UCSD-AML1 (cell line): ENCODE data around the gene RBM43.
A peak's percentile ranks its signal among the peaks of the same experiment; 100 is the strongest.
"Not testable (repeated sequence)": the region's sequence is repeated elsewhere in the genome, so short reads cannot be mapped to it uniquely, and the experiment has no call there.

Experiments
- DNase-seq: peaks from one replicate; lab custom pipeline; 2025; ENCODE audit not compliant: unreplicated experiment; lab: John Stamatoyannopoulos, UW

The RBM43 gene

GRCh38 chr2:151261231-151261976 is at the start of gene RBM43:
RBM43 (minus strand) TSS chr2:151261863; CDS start chr2:151261727, 136 bp downstream.
- peak; percentile 86 for DNase-seq

GRCh38 chr2:151310313-151310712 is 48.6 kb upstream of the RBM43 start:
- not testable (repeated sequence) for DNase-seq

DNA sequence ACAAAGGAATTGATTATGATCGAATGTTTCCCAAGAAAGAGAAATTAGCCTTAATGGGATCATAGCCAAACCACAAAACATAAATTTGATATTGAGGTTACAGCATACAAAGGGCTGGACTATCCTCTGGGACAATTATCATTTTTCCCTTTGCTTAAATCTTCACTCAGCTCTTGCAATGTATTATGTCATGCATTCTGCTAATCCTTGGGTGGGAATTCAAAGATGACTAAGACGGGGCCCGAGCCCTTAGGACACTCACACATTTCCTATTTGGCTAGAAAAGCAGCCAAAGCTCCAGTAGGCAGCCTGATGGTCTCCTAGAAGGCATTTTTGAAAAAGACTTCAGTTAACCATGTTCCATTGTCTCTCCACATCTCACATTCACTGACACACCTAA is 45.0 kb upstream of the RBM43 start:
- DNase-seq: no peak

- no peak for DNase-seq
These were observed 43.5 kb upstream of the RBM43 start for GRCh38 chr2:151305129-151305691.

DNA sequence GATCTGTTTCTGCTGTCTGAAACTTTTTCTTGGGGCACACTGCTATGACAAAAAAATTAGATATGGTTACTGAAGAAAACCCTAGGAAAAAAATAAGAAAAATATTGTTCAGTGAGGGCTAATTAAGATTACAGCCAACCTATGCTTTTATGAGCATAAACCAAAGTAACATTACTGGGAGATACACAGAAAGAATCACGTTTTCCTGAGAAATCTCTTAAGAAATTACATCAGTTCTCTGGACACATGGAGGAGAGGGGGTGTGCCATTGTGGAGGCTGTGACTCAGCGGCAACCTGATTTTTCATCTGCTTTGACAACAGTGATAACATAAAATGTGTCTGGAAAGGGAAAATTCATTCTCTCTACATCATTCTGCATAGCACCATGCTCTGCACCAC is 41.2 kb upstream of the RBM43 start:
- no peak for DNase-seq

DNA sequence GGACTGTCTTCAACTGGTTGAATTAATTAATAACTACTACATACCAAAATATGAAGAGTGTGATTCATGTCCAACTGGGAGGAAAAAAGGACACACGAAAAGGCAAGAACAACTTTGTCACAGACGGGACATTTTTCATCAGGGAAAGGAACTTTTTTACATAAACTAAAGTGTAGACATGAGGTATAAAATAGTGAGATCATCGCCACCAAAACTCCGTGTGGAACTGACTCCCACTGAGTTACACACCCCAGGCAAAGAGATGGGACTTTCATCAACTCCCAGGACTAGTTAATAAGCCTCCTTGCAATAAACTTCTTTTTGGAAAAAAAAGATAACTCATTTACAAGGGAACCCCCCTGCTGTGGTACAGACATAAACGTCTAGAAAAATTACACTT is 40.7 kb upstream of the RBM43 start:
- no peak for DNase-seq

GRCh38 chr2:151299920-151300539 is 38.4 kb upstream of the RBM43 start:
- DNase-seq: no peak

- DNase-seq: peak; percentile 21
These were observed 36.2 kb upstream of the RBM43 start for GRCh38 chr2:151297882-151298281.

GRCh38 chr2:151295926-151296325 is 34.3 kb upstream of the RBM43 start:
- DNase-seq: not testable (repeated sequence)

GRCh38 chr2:151292546-151292945 is 30.9 kb upstream of the RBM43 start:
- no peak for DNase-seq

DNA sequence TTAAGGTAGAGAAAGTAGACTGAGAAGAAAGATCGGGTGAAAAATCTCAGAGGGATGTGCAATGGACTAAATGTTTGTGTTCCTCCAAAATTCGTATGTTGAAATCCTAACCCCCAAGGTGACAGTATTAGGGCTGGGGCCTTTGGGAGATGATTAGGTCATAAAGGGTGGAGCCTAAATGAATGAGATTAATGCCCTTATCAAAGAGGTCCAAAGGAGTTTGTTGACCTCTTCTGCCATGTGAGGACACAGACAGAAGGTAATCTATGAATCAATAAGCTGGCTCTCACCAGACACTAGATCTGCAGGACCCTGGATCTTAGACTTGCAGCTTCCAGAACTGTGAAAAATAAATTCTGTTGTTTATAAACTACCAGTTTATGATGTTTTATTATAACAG is 30.5 kb upstream of the RBM43 start:
- DNase-seq: no peak

- no peak for DNase-seq
These were observed 29.6 kb upstream of the RBM43 start for GRCh38 chr2:151291224-151291623.

GRCh38 chr2:151289972-151290866 is 28.6 kb upstream of the RBM43 start:
- DNase-seq: peak; percentile 14

GRCh38 chr2:151287513-151288250 is 26.0 kb upstream of the RBM43 start:
- DNase-seq: no peak

GRCh38 chr2:151282401-151282800 is 20.7 kb upstream of the RBM43 start:
- DNase-seq: no peak

- DNase-seq: no peak
These were observed 18.6 kb upstream of the RBM43 start for GRCh38 chr2:151280271-151280670.

DNA sequence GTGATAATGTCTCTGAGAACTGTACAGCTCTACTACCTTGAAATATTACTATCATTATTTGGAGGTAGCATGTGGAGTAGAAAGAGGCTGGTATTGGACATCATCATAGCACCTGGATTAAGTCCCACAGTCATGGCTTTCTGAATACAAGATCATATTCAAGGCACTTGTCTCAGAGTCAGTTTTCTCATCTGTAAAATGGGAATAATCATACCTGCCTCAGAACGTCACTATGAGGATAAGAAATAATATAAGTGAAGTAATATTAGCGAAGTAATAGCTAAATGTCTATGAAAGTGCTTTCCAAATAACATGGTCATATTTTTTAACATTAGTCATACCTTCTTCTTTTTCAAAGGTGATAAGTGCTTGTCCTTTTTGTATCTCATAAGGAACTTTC is 16.8 kb upstream of the RBM43 start:
- DNase-seq: no peak

DNA sequence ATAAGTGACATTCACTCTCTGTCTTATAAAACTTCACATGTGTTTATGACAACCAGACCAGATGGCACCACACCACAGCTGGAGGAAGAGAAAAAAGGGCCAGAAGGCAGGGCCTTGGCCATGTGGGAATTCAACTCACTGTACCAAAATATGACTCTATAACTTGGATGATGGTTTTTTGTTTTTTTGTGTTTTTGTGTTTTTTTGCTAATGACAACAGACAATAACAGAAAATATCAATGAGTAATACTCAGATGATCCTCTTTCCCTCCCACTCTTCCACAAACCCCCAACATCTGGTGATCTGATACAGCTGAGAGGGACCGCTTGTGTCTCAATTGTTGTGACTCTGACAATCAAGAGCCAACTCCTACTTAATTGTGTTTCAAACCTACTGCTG is 15.4 kb upstream of the RBM43 start:
- no peak for DNase-seq

- DNase-seq: no peak
These were observed 13.6 kb upstream of the RBM43 start for GRCh38 chr2:151275291-151275690.

DNA sequence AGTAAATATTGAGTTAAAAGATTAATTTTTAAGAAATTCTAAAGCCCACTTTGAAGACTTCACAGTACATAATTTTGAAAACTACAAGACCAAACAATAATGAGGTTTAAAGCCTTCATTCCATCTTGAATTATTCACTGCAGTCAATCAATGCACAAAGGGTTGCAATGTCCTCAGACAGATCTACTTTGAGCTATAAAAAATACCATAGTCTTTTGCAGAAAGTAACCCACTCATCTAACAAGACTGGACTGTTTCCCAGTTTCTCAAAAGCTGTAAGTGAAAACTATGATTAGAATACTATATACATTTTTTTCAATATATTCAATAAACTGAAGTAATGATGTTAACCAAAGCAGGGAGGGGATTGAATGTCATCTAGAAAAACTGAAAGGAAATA is 10.2 kb upstream of the RBM43 start:
- DNase-seq: no peak
